HUES48 (cell line): Measurements from ENCODE around the gene PIP5KL1.
A peak's percentile ranks its signal among the peaks of the same experiment; 100 is the strongest.

Experiments
- H3K27ac ChIP-seq: one replicate; pipeline ENCODE4 v1.7.0; 2013; ENCODE audit warnings: low read depth, low read length, inconsistent platforms
- H3K27me3 ChIP-seq: 2 replicates; pipeline ENCODE4 v1.6.1; 2013; ENCODE audit warnings: mild to moderate bottlenecking, low read length; ENCODE audit not compliant: control insufficient read depth, insufficient read depth
- H3K36me3 ChIP-seq: 2 replicates; pipeline ENCODE4 v1.6.1; 2013; ENCODE audit warnings: low read length; ENCODE audit not compliant: control insufficient read depth, insufficient read depth
- H3K4me1 ChIP-seq: 2 replicates; pipeline ENCODE4 v1.6.1; 2013; ENCODE audit warnings: mild to moderate bottlenecking, low read length; ENCODE audit not compliant: control insufficient read depth, insufficient read depth
- H3K4me3 ChIP-seq: 2 replicates; pipeline ENCODE4 v1.5.1; 2013; ENCODE audit warnings: mild to moderate bottlenecking, low read depth, low read length
- H3K9ac ChIP-seq: 2 replicates; pipeline ENCODE4 v1.6.1; 2013; ENCODE audit warnings: mild to moderate bottlenecking, low read depth, low read length, moderate library complexity
- H3K9me3 ChIP-seq: 2 replicates; pipeline ENCODE4 v1.6.1; 2013; ENCODE audit warnings: low read length; ENCODE audit not compliant: control insufficient read depth, insufficient read depth

PIP5KL1 gene

DNA sequence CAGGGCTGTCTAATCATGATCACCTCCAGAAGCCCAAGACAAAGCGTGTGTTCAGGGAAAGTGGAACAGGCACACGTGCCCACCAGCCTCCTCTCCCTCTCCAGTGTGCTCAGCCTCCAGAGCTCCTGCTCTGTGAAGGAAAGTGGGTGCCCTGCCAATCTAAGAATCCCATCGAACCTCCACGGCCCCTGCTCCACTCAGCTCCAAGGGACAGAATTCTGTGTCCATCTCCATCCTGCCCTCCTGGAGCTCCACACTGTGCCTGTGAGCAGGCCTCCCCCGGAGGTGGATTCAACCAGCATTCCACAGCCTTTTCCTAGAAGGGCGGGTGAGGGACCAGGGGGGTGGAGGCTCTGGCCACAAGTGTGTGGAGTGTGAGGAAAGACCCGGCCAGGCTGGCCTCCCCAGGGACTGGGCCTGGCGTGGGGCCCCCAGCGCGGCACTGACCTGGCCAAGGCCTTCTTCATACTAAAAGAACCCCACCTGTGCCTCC, 44.2 kb upstream of the PIP5KL1 start:
- no peaks in the 10 kb centered on the region for H3K9me3 ChIP-seq
- no peak overlapping the region for H3K4me3 ChIP-seq
- no peak overlapping the region for H3K27ac ChIP-seq
- H3K9ac ChIP-seq = no peak overlapping the region
- peaks cover 41% of the 10 kb centered on the region for H3K4me1 ChIP-seq
- H3K27me3 ChIP-seq = no peaks in the 10 kb centered on the region
- H3K36me3 ChIP-seq = no peaks in the 10 kb centered on the region

DNA sequence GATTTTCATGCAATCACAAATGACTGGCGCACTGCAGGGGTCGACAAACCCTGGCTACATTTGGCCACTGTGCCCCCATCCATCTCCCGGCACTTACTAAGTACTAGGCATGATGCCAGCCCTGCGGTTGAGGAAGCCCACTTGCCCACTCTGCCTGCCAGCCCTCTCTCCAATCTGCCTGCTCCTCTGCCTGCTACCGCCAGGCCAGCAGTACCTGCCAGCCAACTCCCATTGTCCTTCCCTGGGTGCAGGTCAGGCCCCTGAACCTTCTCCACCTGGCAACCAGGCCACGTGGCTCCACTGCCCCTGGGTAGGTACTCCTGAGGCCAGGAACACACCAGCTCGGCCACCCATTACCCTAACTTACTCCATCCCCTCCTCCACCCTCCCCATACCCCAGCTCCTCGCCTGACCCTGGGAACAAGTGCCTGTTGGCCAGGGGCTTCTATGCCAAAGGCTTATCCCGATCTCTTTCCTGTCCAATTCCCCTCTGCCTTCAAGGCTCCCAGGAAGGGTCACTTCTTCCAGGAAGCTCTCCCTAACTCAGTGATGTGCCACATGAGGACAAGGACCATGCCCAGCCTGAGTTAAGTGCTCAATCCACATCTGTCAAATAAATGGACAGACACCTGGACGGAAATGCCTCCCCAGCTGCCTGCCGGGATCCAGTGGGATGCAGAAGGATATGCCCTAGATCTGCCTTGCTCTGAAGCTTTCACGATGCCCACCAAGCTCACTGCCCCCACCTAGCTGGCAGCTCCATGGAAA, 43.6 kb upstream of the PIP5KL1 start:
- H3K36me3 ChIP-seq = no peaks in the 10 kb centered on the region

DNA sequence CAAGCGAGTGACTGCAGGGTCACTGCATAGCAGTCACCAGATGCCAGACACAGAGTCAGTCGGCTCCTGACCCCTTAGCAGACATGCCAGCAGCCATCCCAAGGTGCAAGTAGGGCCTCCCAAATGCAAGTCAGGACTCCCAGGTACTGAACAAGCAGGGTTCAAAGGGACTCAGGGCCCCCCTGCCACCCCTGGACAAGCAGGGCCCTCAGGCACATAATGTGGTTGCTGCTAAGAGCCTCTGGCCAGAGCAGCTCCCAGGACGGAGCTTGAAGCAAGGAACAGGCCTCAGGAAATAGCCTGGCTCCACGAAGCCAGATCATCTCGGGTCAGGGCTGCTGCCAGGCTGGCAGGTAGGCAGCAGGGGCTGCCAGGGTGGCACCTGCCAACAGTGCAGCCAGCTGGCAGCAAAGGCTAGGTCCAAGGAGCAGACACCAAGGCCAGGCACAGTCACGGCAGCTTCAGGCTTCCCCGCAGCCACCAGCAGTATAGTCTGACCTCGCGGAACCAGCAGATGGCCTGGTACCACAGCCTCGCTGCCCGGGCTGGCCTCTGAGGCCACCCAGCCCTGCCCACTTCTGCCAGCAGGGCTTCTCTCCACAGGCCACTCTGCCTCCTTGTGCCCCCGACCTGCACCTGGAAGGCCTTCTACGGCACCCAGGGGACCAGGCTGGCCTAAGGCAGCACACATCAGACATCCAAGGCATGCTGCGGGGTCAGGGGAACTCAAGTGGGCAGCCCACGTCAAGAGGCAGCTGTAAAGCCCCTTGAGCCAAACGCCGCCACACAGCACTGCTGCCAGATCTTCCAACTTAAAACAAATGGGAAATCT, 42.8 kb upstream of the PIP5KL1 start:
- H3K27me3 ChIP-seq = no peaks in the 10 kb centered on the region
- no peaks in the 10 kb centered on the region for H3K9me3 ChIP-seq
- no peak overlapping the region for H3K27ac ChIP-seq
- no peak overlapping the region for H3K4me3 ChIP-seq
- no peaks in the 10 kb centered on the region for H3K36me3 ChIP-seq
- H3K9ac ChIP-seq = no peak overlapping the region; the same call in 1 of the 2 replicates
- H3K4me1 ChIP-seq = peaks cover 40% of the 10 kb centered on the region

More for the DNA sequence above, 43.6 kb upstream of the PIP5KL1 start:
- Histone ChIP-seq H3K4me1 (peaks cover 41% of the 10 kb centered on the region), H3K4me3 (no peak overlapping the region), H3K27ac (no peak overlapping the region), H3K27me3 (no peaks in the 10 kb centered on the region), H3K9ac (no peak overlapping the region), H3K9me3 (no peaks in the 10 kb centered on the region)

DNA sequence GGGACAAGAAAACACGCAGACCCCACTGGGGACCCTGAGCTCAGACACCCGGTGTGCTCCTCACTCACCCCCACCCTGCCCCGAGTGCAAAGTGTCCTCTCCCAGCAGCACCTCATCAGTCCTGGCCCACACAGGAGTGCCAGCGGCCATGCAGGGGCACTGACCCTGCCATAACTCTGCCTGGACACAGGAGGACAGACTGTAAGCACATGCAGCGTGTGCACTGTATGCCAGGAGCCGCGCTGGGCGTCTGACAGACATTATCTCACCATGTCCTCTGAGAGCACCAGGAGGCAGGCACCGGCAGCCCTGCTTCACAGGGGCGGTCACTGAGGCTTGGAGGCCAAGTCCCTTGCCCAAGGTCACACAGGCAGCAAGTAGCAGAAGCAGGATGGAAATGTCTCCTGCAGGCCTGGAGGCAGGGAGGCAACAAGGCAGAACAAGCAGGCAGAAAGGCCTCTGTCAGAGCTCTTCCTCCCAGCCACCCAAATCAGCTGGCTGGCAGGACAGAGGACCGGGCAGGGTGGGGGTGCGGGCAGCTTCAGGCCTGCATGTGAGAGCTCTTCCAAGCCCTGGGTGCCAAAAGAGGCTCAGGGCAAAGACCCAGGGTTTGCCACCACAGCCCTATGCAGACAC, 41.8 kb upstream of the PIP5KL1 start:
- Histone ChIP-seq H3K9me3 (no peaks in the 10 kb centered on the region), H3K9ac (peak overlapping the region; percentile 3; the same call in 1 of the 2 replicates), H3K4me1 (peaks cover 30% of the 10 kb centered on the region), H3K4me3 (no peak overlapping the region), H3K27ac (peak overlapping the region; percentile 57), H3K36me3 (no peaks in the 10 kb centered on the region), H3K27me3 (no peaks in the 10 kb centered on the region)

DNA sequence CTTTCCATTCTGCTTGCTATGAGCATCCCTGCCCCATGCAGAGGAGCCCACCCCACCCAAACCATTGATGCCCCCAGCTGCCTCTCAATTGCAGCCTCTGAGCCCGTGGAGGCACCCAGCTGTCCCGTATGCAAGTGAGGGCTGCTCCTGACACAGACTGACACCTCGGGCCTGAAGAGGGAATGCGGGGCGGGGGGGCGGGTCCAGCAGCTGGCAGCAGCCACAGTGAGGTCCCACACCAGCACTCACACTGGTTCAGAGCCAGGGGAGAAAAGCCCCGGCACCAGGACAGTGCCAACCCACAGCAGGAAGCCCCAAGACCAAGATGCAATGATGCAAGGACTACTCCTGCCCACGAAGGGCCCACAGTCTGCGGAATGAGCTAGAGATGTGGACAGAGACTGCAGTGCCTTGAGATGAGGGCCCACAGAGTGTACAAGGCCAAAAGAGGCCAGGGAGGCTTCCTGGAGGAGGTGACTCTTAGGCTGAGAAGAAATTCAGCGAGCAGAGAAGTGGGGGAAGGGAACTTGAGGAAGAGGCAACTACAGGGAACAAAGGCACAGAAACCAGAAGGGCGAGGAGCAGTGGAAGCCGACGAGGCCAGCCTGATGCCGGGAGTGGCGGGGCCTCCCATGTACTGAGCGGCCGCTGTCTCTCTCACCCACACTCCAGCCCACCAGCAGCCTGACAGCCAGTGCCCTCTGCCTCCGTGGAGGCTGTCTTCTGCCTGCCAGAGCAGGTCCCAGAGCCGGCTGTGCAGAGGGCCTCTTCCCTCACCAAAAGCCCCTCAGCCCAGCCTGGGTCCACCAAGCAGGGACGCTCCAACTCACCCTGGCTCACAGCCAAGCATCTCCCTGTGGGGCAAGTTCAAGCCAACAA, 41.0 kb upstream of the PIP5KL1 start:
- Histone ChIP-seq H3K4me1 (peaks cover 31% of the 10 kb centered on the region), H3K9ac (no peak overlapping the region; the same call in 1 of the 2 replicates), H3K9me3 (no peaks in the 10 kb centered on the region), H3K27me3 (no peaks in the 10 kb centered on the region), H3K36me3 (no peaks in the 10 kb centered on the region), H3K27ac (peak overlapping the region; percentile 72), H3K4me3 (no peak overlapping the region)

DNA sequence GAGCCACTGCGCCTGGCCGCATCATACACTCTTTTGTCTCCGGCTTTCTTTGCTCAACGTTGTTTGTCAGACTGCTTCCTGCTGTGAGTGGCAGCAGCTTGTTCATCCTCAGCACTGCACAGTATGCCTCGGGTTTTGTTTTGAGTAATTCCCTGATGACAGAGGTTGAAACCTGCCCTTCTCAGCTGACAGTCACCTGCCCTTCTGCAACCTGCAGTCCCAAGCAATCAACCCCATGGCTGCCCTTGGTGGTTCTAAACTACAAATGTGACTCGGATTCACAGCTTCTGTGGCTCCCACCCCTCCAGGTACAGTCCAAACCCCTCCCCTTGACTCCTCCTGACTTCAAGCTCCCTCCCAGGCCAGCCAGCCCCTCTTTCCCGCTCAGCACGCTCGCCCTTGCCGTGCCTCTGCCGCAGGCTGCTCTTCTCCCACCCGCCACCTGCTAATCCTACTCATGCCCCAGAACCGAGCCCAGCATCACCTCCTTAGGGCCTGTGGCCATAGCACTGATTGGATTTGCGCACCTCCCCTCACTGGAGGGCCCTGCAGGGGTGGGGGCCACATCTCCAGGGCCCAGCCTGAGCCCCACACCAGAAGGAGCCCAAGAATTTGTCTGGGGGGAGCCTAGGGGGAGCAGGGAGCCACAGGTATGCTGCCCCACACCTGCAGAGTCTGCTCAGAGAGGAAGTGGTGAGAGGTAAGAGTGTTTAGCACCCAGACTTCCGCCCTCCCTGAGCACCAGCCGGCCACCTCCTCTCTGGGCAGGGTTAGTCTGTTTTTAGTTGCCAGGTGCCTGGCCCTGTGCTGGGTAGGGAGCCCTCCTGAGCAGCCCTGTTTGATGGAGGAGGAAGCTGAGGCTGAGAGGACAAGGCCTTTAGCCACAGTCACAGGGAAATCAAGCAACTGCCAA, 40.1 kb upstream of the PIP5KL1 start:
- no peaks in the 10 kb centered on the region for H3K27me3 ChIP-seq
- peaks cover 33% of the 10 kb centered on the region for H3K4me1 ChIP-seq
- H3K36me3 ChIP-seq = no peaks in the 10 kb centered on the region
- H3K4me3 ChIP-seq = no peak overlapping the region
- no peaks in the 10 kb centered on the region for H3K9me3 ChIP-seq
- H3K9ac ChIP-seq = no peak overlapping the region; the same call in 1 of the 2 replicates
- H3K27ac ChIP-seq = peak overlapping the region; percentile 72

DNA sequence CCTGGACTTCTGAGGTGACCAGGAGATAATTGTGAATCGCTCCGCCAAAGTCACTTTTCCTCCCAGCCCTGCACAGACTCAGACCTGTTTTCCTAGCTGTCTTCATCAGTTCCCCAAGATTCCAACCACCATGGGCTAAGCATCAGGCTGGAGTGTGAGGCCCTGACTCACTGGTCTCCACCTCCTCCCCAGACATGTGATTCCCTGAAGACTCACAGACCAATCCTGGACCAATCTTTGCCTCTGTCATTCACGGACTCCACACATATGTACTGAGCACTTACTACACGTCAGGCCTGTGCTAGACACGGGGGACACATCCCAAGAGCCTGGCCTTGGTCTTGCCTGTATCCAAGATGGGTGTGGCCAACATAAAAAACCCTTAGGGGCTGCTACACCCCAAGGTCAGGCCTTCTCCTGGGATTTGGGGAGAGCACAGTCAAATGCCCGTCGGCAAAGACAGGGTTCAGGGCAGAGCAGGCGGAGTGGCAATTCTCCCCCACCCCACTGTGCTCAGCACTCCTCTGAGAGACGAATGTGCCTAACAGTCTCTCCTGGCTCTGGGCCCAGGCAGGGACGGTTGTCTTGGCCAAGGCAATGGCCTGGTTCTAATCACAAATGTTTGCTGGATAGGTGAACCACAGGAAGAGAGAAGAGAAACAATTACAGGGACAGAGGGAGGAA, 38.3 kb upstream of the PIP5KL1 start:
- no peak overlapping the region for H3K27ac ChIP-seq
- peaks cover 39% of the 10 kb centered on the region for H3K4me1 ChIP-seq
- no peaks in the 10 kb centered on the region for H3K36me3 ChIP-seq
- H3K4me3 ChIP-seq = no peak overlapping the region
- H3K27me3 ChIP-seq = no peaks in the 10 kb centered on the region
- H3K9ac ChIP-seq = no peak overlapping the region
- no peaks in the 10 kb centered on the region for H3K9me3 ChIP-seq

DNA sequence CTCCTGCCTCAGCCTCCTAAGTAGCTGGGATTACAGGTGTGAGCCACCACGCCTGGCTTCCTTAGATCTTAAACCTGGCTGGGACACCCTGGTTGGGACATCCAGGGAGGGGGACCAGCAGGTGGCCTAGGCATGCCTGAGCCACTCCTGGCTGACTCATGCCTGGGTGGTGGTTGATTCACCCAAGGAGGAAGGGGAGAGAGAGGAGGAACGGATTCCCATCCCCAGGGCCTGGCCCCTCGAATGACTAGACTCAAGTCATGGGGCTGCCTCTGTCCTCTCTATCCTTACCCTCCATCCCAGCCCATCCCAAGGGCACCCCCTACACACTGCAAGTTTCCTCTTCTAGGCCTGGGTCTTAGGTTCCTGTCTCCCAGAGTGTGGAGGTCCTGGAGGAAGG, 37.5 kb upstream of the PIP5KL1 start:
- H3K4me1 ChIP-seq = peaks cover 39% of the 10 kb centered on the region
- no peak overlapping the region for H3K9ac ChIP-seq
- no peak overlapping the region for H3K4me3 ChIP-seq
- H3K36me3 ChIP-seq = no peaks in the 10 kb centered on the region
- H3K27ac ChIP-seq = no peak overlapping the region
- no peaks in the 10 kb centered on the region for H3K27me3 ChIP-seq
- H3K9me3 ChIP-seq = no peaks in the 10 kb centered on the region

DNA sequence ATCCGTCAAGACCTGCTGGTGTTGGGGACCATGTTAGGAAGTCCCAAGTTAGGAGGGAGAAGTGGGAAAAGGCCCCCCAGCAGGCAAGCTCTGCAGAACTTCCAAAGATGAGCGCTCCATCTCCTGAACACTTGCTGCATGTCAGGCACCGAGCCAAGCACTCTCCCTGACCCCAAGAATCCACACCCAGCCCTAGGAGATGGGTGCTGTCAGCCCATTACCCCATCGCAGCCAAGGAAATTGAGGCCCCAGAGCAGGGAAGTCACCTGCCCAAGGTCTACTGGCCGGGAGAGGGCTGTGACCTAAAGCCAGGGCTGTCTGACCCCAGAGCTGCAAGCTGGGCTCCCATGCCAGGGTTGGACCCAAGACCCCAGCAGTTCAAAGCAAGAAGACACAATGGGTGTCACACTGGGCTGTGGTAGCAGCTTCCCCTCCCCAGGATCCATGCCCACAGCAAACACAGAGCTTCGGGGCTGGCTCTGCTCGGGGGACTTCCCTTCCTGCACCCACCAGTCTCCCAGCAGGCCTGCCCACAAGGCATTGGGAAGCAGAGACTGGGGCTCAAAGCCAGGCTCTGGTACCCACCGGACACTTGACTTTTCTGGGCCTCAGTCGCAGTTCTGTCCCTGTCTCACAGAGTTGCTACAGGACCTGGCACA, 36.7 kb upstream of the PIP5KL1 start:
- no peak overlapping the region for H3K27ac ChIP-seq
- no peak overlapping the region for H3K9ac ChIP-seq
- H3K4me3 ChIP-seq = no peak overlapping the region
- H3K4me1 ChIP-seq = peaks cover 36% of the 10 kb centered on the region
- no peaks in the 10 kb centered on the region for H3K27me3 ChIP-seq
- no peaks in the 10 kb centered on the region for H3K36me3 ChIP-seq
- H3K9me3 ChIP-seq = no peaks in the 10 kb centered on the region
